ENCODE data around the gene CACNA1D. TPM values are rescaled to one million over a fixed set of nuclear protein-coding genes. Genes with fewer than 3 reads are reported as not detected.

CACNA1D gene
- total RNA-seq, 1 experiment from 2014 or later = 1.1 TPM

DNA sequence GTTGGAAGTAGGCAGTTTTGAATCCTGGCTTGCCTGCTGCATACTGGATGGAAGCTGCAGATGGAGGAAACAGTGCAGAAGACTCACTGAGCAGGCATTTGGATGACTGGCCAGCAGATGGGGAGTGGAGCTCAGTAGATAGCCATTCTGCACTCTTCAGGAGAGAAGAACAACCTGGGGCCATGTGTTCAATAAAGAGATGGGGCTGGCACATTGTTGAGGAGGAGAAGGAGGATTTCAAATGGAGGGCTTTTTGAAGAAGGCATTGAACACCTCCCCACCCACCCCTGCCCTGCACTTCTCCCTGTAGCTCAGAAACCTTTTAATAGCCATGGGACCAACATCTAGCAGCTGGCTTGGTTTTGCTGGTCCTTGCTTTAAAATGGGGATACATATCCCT is 109.8 kb downstream of the CACNA1D start (continued):
- TF ChIP-seq, protein P1, sequence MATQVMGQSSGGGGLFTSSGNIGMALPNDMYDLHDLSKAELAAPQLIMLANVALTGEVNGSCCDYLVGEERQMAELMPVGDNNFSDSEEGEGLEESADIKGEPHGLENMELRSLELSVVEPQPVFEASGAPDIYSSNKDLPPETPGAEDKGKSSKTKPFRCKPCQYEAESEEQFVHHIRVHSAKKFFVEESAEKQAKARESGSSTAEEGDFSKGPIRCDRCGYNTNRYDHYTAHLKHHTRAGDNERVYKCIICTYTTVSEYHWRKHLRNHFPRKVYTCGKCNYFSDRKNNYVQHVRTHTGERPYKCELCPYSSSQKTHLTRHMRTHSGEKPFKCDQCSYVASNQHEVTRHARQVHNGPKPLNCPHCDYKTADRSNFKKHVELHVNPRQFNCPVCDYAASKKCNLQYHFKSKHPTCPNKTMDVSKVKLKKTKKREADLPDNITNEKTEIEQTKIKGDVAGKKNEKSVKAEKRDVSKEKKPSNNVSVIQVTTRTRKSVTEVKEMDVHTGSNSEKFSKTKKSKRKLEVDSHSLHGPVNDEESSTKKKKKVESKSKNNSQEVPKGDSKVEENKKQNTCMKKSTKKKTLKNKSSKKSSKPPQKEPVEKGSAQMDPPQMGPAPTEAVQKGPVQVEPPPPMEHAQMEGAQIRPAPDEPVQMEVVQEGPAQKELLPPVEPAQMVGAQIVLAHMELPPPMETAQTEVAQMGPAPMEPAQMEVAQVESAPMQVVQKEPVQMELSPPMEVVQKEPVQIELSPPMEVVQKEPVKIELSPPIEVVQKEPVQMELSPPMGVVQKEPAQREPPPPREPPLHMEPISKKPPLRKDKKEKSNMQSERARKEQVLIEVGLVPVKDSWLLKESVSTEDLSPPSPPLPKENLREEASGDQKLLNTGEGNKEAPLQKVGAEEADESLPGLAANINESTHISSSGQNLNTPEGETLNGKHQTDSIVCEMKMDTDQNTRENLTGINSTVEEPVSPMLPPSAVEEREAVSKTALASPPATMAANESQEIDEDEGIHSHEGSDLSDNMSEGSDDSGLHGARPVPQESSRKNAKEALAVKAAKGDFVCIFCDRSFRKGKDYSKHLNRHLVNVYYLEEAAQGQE (IDR thresholded peaks at IDR 0.05; ENCODE audit: low read depth) = no peak
- TF ChIP-seq EGR1 (IDR thresholded peaks at IDR 0.05; ENCODE audit: low read depth) (no peak), EZH2phosphoT487 (IDR thresholded peaks at IDR 0.05; ENCODE audit: borderline replicate concordance) (no peak)

DNA sequence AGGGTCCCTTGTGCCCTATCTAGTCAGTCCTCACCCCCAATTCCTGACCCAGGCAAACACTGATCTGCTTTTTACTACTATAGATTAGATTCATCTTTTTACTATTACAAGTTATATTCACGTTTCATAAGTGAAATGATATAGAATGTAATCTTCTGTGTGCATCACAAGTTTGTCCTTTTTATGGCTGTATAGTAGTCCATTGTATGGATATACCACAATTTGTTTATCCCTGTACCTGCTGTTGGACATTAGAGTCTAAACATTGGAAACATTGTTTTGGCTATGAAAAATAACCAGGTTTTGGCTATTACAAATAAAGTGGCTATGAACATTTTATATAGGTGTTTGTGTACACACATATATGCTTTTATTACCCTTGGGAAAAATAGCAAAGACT is 112.4 kb downstream of the CACNA1D start:
- Histone ChIP-seq H3K79me2 (ENCODE audit: insufficient read depth, low read length) (no peaks in the 10 kb centered on the region), H3K27me3 (ENCODE audit: insufficient read depth, low read length) (peaks cover 10% of the 10 kb centered on the region), H3K4me1 (ENCODE audit: control insufficient read depth in 1 of 2, insufficient read depth in 2 of 2, low read length in 2 of 2) (no peaks in the 10 kb centered on the region), H3K36me3 (ENCODE audit: control insufficient read depth in 1 of 2, insufficient read depth in 2 of 2, low read length in 2 of 2) (no peaks in the 10 kb centered on the region), H4K20me1 (ENCODE audit: insufficient read depth) (no peaks in the 10 kb centered on the region), H3K9me2 (ENCODE audit: insufficient read depth) (no peaks in the 10 kb centered on the region), H3K9me3 (ENCODE audit: control insufficient read depth in 1 of 2, insufficient read depth in 1 of 2, low read depth in 1 of 2, low read length in 2 of 2) (no peaks in the 10 kb centered on the region), H3K4me2 (ENCODE audit: low read length) (no peak overlapping the region), H3K27ac (ENCODE audit: low read depth, low read length) (no peak overlapping the region), H2AFZ (ENCODE audit: low read depth, low read length, poor library complexity, severe bottlenecking) (no peak overlapping the region), H3K4me3 (replicated peaks in 1 of 2; ENCODE audit: low read depth in 1 of 2, low read length in 2 of 2) (no peak overlapping the region), H3K9ac (ENCODE audit: low read length) (no peak overlapping the region)
- no TSS peak for BruUV-seq (replicated peaks)
- DNase-seq (ENCODE audit: low read depth, low spot score) (no peak), ATAC-seq (no peak)
- TF ChIP-seq SP1 (IDR thresholded peaks at IDR 0.05; ENCODE audit: low read depth) (no peak), SRF (IDR thresholded peaks at IDR 0.05; ENCODE audit: low read depth) (no peak)
- TF ChIP-seq, protein P2, sequence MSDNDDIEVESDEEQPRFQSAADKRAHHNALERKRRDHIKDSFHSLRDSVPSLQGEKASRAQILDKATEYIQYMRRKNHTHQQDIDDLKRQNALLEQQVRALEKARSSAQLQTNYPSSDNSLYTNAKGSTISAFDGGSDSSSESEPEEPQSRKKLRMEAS (IDR thresholded peaks at IDR 0.05) = no peak
- CTCF ChIA-PET = no interaction called here
- POLR2A ChIA-PET = interaction anchor here (1.0 kb wide), 1 partner anchor 10 kb away, joined by 3 read pairs; no protein-coding TSS in a partner anchor
- RAD21 ChIA-PET (ENCODE audit: low non-redundant PET in 1 of 2, low total read pairs in 2 of 2, uncharacterized antibody in 2 of 2, unreplicated experiment in 2 of 2) = no interaction called here
- intact Hi-C loops (cut with micrococcal nuclease) = no loop called here

All from HCT116 (cell line).